ENCODE measurements around the gene CD2.

DNA sequence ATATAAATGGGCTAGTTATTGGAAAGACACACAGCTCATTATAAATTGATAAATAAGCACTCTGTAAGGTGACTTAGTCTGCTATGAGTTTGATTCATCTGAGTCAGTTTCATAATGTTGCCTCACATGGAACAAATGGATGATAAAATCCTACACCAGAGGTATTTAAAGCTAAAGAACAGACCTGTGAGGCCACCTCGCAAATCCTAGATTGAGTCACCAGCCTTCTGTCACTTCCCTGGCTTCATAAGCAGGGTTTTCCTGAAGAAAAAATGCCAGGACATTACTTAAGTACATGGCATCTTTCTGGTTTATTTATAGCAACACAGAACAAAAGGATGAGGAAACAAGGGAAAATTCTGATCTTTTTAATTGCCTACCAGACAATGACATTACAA is 18.4 kb downstream of the CD2 start:
- TF ChIP-seq, protein P1, sequence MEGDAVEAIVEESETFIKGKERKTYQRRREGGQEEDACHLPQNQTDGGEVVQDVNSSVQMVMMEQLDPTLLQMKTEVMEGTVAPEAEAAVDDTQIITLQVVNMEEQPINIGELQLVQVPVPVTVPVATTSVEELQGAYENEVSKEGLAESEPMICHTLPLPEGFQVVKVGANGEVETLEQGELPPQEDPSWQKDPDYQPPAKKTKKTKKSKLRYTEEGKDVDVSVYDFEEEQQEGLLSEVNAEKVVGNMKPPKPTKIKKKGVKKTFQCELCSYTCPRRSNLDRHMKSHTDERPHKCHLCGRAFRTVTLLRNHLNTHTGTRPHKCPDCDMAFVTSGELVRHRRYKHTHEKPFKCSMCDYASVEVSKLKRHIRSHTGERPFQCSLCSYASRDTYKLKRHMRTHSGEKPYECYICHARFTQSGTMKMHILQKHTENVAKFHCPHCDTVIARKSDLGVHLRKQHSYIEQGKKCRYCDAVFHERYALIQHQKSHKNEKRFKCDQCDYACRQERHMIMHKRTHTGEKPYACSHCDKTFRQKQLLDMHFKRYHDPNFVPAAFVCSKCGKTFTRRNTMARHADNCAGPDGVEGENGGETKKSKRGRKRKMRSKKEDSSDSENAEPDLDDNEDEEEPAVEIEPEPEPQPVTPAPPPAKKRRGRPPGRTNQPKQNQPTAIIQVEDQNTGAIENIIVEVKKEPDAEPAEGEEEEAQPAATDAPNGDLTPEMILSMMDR (IDR thresholded peaks at IDR 0.05), result no peak
- no peak for TF ChIP-seq POLR2A (IDR thresholded peaks at IDR 0.05; ENCODE audit: low read depth)

Measured in esophagus muscularis mucosa (tissue), 3 donors.